GM23248 (cell line): ENCODE measurements around the gene SNX5. TPM values are rescaled to one million over a fixed set of nuclear protein-coding genes. Genes with fewer than 3 reads are reported as not detected.
"Not testable (repeated sequence)": the region's sequence is repeated elsewhere in the genome, so short reads cannot be mapped to it uniquely, and the experiment has no call there.

Experiments
- DNase-seq: peaks from one replicate; pipeline ENCODE4 v3.0.0-alpha.2; 2015
- H2AFZ ChIP-seq: fragments of 200-600 bp; sonication (generic); 2 replicates; pipeline ENCODE4 v1.6.1; 2016; ENCODE audit warnings: antibody characterized with exemption
- H3F3A ChIP-seq: fragments of 200-600 bp; sonication (generic); 2 replicates; pipeline ENCODE4 v1.6.1; 2016; ENCODE audit warnings: mild to moderate bottlenecking, antibody characterized with exemption, mixed run types; ENCODE audit not compliant: insufficient read depth
- H3K27ac ChIP-seq: fragments of 200-600 bp; sonication (generic); 2 replicates; pipeline ENCODE4 v1.5.1; 2016; ENCODE audit warnings: mild to moderate bottlenecking
- H3K27me3 ChIP-seq: fragments of 200-600 bp; sonication (generic); replicated peaks from 2 replicates; pipeline ENCODE4 v1.6.1; 2016; ENCODE audit warnings: mild to moderate bottlenecking; ENCODE audit not compliant: insufficient read depth
- H3K36me3 ChIP-seq: fragments of 200-600 bp; sonication (generic); 2 replicates; pipeline ENCODE4 v1.6.1; 2016; ENCODE audit warnings: low read depth, mild to moderate bottlenecking
- H3K4me1 ChIP-seq: fragments of 200-600 bp; sonication (generic); 2 replicates; pipeline ENCODE4 v1.6.1; 2016; ENCODE audit warnings: mild to moderate bottlenecking; ENCODE audit not compliant: insufficient read depth
- H3K4me2 ChIP-seq: fragments of 200-600 bp; sonication (generic); one replicate; pipeline ENCODE4 v1.6.1; 2016; ENCODE audit warnings: mild to moderate bottlenecking; ENCODE audit not compliant: unreplicated experiment
- H3K4me3 ChIP-seq: fragments of 200-600 bp; sonication (generic); 2 replicates; pipeline ENCODE4 v1.5.1; 2016; ENCODE audit warnings: mild to moderate bottlenecking
- H3K79me2 ChIP-seq: fragments of 200-600 bp; sonication (generic); 2 replicates; pipeline ENCODE4 v1.6.1; 2016; ENCODE audit warnings: mild to moderate bottlenecking; ENCODE audit not compliant: insufficient read depth
- H3K9ac ChIP-seq: fragments of 200-600 bp; sonication (generic); 2 replicates; pipeline ENCODE4 v1.6.1; 2016; ENCODE audit warnings: mild to moderate bottlenecking
- H3K9me2 ChIP-seq: fragments of 200-600 bp; sonication (generic); 2 replicates; pipeline ENCODE4 v1.6.1; 2016; ENCODE audit warnings: mixed run types, mild to moderate bottlenecking, moderate library complexity; ENCODE audit not compliant: insufficient read depth
- H3K9me3 ChIP-seq: fragments of 200-600 bp; sonication (generic); one replicate; pipeline ENCODE4 v1.6.1; 2017; ENCODE audit warnings: low read depth
- H4K20me1 ChIP-seq: fragments of 200-600 bp; sonication (generic); 2 replicates; pipeline ENCODE4 v1.6.0; 2016; ENCODE audit not compliant: insufficient read depth
- EZH2 ChIP-seq: fragments of 200-600 bp; sonication (generic); IDR thresholded peaks from 2 replicates; pipeline ENCODE4 v1.6.1; 2018; ENCODE audit warnings: antibody characterized with exemption, mild to moderate bottlenecking; ENCODE audit not compliant: insufficient read depth, poor library complexity, severe bottlenecking
- EZH2phosphoT487 ChIP-seq: fragments of 200-600 bp; sonication (generic); IDR thresholded peaks from 2 replicates; pipeline ENCODE4 v1.6.1; 2018; ENCODE audit warnings: antibody characterized with exemption, moderate library complexity, mild to moderate bottlenecking, low read depth; ENCODE audit not compliant: insufficient read depth
- WGBS, 2 experiments: methylation state at CpG; one replicate each; pipeline ENCODE4 v1.1.6; 2015 to 2017; ENCODE audit warnings: low lambda C conversion rate in 2 of 2, low coverage in 1 of 2; ENCODE audit errors: missing lambda C conversion rate in 2 of 2; 5-methylcytosine and 5-hydroxymethylcytosine counted together
- in situ Hi-C: fragments of 300-500 bp; cut with MboI; formaldehyde crosslinking; loops from 2 replicates; pipeline ENCODE4 v1.15.0; 2020
- polyA plus RNA-seq: library from polyadenylated mRNA; unstranded; fragments of >200 nt; fragmentation: Nextera tagmentation; extraction: Ambion mirVana; gene quantifications from 2 replicates; pipeline ENCODE4 v1.2.1, GENCODE V29; 2016
- total RNA-seq: library from RNA; depleted of rRNA; stranded (reverse); fragments of >200 nt; shearing (Covaris generic); gene quantifications from 2 replicates; pipeline ENCODE4 v1.2.3, GENCODE V29; 2014

Gene SNX5
- total and polyA plus RNA-seq, 2 experiments from 2014 or later = 65.2 to 70.7 TPM

DNA sequence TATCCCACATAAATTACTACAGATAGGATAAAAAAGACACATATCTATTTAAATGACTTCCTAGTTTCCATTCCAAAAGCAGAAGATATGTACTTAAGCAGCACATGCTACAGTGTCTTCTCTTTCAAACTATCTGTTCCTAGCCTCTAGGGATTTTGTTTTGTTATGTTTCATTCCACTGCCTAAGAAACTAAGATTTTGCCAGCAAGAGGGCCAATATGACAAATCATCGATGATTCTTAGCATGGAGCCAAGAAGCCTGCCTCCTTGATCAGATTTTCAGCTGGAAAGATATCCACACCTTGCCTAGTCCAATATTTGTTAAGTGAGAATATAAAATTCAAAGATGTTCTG, 7.0 kb downstream of the SNX5 start:
- peak overlapping the region; percentile 72 for H3K4me2 ChIP-seq
- no peaks in the 10 kb centered on the region for H3K27me3 ChIP-seq
- peak overlapping the region; percentile 51 for H3K9ac ChIP-seq
- in situ Hi-C loops = no loop called here
- peak overlapping the region; percentile 39 for H3K4me3 ChIP-seq
- TF ChIP-seq EZH2phosphoT487 = no peak
- TF ChIP-seq EZH2 = no peak
- H3K79me2 ChIP-seq = peaks cover 100% of the 10 kb centered on the region
- no peaks in the 10 kb centered on the region for H3K36me3 ChIP-seq
- peak; percentile 71 for DNase-seq
- no peaks in the 10 kb centered on the region for H3K9me3 ChIP-seq
- peaks cover 19% of the 10 kb centered on the region for H4K20me1 ChIP-seq
- peaks cover 77% of the 10 kb centered on the region for H3F3A ChIP-seq
- H3K9me2 ChIP-seq = no peaks in the 10 kb centered on the region
- no peak overlapping the region for H2AFZ ChIP-seq
- H3K27ac ChIP-seq = peak overlapping the region; percentile 86
- peaks cover 86% of the 10 kb centered on the region for H3K4me1 ChIP-seq
- 2 to 6% methylated on average over 1 of the region's 1 CpG for WGBS, 2 experiments

DNA sequence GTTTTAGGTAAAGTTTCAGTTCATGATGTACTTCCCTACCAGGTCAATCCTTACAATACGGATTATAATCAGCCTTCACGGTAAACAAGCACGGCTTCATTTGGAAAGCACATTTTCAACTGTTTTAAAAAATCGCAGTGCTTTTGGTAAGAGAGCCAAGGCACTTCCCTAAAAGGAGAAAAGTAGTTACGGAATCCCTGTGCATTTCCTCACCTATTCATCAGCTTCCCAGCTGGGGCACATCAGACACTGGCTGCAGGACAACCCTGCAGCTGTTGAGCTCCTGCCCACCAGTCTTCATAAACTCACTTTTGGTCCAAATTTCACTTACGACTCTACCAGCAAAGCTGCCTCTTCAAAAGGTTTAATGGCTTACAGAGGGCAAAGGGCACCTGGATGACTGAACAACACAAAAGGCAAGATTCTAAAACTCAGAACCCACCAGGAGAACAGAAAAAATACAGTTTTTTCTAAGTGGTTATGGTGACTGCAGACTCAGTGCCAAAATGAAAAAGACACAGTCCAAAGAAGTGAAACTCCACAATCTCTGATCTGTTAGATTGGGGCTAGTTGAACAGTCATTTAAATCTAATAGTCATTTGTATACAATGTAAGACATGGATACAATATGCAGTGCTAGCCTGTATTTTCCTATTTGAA, 7.5 kb downstream of the SNX5 start:
- Histone ChIP-seq H3K4me1 (peaks cover 81% of the 10 kb centered on the region), H3K9me2 (no peaks in the 10 kb centered on the region), H3K4me3 (peak overlapping the region; percentile 39), H3K9me3 (no peaks in the 10 kb centered on the region), H3K27me3 (no peaks in the 10 kb centered on the region), H3K79me2 (peaks cover 100% of the 10 kb centered on the region), H3F3A (peaks cover 80% of the 10 kb centered on the region), H3K4me2 (peak overlapping the region; percentile 72), H2AFZ (no peak overlapping the region), H3K9ac (peak overlapping the region; percentile 51), H3K27ac (peak overlapping the region; percentile 86), H3K36me3 (peaks cover 3% of the 10 kb centered on the region; the same call in 1 of the 2 replicates), H4K20me1 (peaks cover 19% of the 10 kb centered on the region)
- 16 to 17% methylated on average over 6 of the region's 6 CpGs for WGBS, 2 experiments
- peak; percentile 45 for DNase-seq
- TF ChIP-seq EZH2phosphoT487 (no peak), EZH2 (no peak)
- in situ Hi-C loops = no loop called here

DNA sequence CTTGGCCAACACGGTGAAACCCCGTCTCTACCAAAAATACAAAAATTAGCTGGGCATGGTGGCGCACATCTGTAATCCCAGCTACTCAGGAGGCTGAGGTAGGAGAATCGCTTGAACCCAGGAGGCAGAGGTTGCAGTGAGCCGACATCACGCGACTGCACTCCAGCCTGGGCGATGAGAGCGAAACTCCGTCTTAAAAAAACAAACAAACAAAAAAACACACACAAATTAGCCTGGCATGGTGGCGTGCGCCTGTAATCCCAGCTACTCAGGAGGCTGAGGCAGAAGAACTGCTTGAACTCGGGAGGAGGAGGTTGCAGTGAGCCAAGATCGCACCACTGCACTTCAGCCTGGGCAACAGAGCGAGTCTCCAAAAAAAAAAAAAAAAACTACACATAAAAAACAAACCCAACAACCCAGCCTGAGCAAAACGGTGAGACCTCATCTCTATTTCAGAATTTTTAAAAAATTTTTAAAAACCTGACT, 8.2 kb downstream of the SNX5 start:
- H3K4me1 ChIP-seq = peaks cover 75% of the 10 kb centered on the region
- H3F3A ChIP-seq = peaks cover 86% of the 10 kb centered on the region
- H2AFZ ChIP-seq, H3K27me3 ChIP-seq, in situ Hi-C loops, H3K9me3 ChIP-seq, H3K9me2 ChIP-seq, H3K36me3 ChIP-seq, DNase-seq: not testable (repeated sequence)
- peaks cover 19% of the 10 kb centered on the region for H4K20me1 ChIP-seq
- H3K79me2 ChIP-seq = peaks cover 100% of the 10 kb centered on the region
- peak overlapping the region; percentile 72 for H3K4me2 ChIP-seq
- H3K4me3 ChIP-seq = peak overlapping the region; percentile 39; the same call in 1 of the 2 replicates
- H3K27ac ChIP-seq = peak overlapping the region; percentile 86
- peak overlapping the region; percentile 51 for H3K9ac ChIP-seq
- 88% methylated on average over 16 of the region's 16 CpGs for WGBS, 2 experiments

DNA sequence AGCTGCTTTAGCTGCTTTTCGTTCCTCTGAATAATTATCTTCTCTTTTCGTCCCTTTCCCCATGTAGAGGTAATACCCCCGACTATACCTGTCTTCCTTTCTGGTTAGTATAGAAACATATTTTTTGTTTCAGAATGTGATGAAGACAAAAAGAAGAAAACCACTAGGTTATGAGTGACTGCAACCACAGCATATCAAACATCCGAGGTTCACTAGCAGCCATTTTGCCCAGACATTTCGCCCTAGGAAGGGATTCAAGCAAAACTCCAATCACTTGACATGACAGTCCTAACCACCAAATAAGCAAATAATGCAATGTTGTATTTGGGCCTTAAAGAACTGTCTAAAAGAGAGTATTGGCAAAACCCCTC, 9.4 kb downstream of the SNX5 start:
- 93 to 94% methylated on average over 5 of the region's 5 CpGs for WGBS, 2 experiments
- peak overlapping the region; percentile 29; the same call in 1 of the 2 replicates for H3K4me3 ChIP-seq
- in situ Hi-C loops = no loop called here
- no peak overlapping the region for H2AFZ ChIP-seq
- H3K36me3 ChIP-seq = peaks cover 20% of the 10 kb centered on the region; the same call in 1 of the 2 replicates
- peak overlapping the region; percentile 35 for H3K9ac ChIP-seq
- no peaks in the 10 kb centered on the region for H3K9me3 ChIP-seq
- no peak for TF ChIP-seq EZH2
- no peak for TF ChIP-seq EZH2phosphoT487
- H3K9me2 ChIP-seq = no peaks in the 10 kb centered on the region
- H3K27me3 ChIP-seq = no peaks in the 10 kb centered on the region
- DNase-seq = no peak
- H3F3A ChIP-seq = peaks cover 85% of the 10 kb centered on the region
- H3K79me2 ChIP-seq = peaks cover 100% of the 10 kb centered on the region
- H3K4me2 ChIP-seq = peak overlapping the region; percentile 62
- H3K4me1 ChIP-seq = peaks cover 67% of the 10 kb centered on the region
- H3K27ac ChIP-seq = peak overlapping the region; percentile 86
- peaks cover 19% of the 10 kb centered on the region for H4K20me1 ChIP-seq
